NCI-H2029 treated with DMSO at 0.1 percent for 48 hours (cell line): Measurements from ENCODE around the gene FMNL3.

ENCODE experiments used
- DNase-seq: peaks from one replicate; lab custom pipeline; 2025; lab: John Stamatoyannopoulos, UW

Gene FMNL3

DNA sequence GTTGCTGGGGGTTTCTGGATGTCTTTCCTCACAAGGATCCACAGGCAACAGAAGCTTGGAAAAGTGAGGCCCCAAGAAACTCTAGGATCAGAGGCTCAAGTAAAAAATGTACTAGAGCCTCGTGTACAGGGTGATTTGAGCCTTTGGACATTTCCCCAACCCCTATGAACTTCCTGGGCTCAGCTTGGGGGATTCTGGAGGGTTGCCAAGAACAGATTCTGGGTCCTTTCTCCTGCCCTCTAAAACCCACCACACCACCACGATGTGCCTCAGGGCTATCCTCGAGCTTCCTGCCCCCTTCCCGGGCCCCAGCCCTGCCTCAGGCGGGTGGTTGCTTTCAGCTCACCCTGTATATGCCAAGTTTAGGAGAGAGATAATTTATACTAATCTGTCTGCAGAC, 102.3 kb downstream of the FMNL3 start:
- DNase-seq = no peak

DNA sequence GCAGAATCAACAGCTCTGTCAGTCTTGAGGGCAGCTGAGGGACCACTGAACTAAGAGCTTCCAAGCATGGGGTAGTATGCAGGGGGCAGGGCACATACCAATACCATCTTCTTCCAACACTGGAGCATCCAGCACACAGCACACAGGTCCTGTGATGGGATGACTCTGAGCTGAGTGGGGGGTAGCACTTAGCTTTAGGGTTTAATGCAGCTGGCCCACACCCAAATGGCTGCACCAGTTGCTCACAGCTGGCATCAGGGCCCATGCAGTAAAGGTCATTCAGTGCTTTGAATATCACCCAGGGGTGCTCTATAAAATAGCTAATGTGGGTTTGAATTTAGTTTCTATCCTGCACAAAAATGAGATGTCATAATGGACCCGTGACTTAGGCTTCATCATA, 103.5 kb downstream of the FMNL3 start:
- DNase-seq = no peak

DNA sequence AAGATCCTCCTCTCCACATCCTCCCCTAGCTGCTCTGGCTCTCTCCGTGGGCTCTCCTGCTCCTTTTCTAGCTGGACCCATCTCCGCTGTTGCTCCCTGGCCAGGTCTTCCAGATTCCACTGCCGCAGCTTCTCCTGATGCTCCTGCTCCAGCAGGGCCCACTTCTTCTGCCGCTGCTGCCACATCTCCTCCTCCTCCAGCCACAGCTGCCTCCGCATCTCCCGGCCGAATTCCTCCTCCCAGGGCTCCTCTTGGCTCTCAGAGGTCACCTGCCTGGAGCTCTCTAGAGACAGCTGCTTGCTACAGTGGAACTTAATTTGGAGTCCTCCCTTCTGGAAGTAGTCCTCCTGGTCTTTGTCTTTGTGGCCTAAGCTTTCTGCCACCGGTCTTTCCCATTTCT, 107.2 kb downstream of the FMNL3 start:
- no peak for DNase-seq

DNA sequence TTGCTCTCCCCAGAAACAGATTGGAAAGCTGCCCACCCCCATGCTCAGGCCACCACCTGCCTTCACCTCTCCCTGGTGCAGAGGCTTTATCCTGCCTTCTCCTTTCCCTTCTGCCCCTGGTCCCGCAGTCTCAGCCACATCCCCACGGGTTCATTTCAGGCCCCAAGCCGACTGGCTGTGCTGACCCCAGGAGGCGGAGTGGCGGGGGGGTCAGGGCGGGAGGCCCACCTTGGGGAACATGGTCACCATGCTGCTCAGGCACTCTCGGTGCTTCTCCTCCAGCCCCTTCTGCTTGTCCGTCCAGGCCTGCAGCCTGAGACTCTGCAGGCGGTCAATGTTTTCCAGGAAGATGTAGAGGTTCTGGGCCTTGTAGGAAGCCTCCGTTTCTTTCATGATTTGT, 108.7 kb downstream of the FMNL3 start:
- DNase-seq = no peak

DNA sequence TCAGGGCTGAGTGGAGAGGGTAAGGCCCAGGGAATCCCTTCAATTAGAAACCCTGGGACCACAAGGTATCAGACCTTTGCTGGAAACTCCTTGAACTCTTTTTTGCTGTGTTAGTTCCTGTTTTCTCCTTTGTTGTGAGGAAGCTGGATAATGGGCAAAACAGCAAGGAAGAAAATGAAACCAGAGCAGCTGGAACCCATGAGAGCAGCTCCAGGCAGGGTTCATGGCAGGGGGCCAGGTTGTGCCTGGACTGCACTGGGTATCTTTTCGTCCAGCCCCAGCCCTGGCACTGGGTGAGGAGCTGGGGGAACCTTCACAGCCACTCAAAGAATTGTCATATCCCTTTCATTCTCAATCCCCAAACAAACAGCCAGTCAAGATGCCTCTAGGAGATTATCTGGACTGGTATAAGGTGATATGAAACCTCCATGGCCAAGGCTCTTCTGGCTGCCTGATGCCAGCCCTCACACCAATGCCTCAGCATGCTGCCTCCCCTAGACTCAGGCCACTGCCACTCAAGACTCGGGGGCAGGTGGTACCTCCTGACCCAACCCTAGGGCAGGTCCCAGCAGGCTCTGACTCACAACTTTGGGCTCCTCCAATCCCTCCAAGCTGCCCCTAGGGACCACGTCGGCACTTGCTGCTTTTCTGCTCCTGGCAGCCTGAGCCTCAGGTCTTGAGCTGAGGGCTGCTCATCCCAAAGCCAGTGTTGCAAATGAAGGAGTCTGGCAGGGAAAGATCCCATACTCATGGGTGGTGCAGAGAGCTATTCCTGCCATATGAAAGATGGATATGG, 118.3 kb downstream of the FMNL3 start:
- peak; percentile 49 for DNase-seq

DNA sequence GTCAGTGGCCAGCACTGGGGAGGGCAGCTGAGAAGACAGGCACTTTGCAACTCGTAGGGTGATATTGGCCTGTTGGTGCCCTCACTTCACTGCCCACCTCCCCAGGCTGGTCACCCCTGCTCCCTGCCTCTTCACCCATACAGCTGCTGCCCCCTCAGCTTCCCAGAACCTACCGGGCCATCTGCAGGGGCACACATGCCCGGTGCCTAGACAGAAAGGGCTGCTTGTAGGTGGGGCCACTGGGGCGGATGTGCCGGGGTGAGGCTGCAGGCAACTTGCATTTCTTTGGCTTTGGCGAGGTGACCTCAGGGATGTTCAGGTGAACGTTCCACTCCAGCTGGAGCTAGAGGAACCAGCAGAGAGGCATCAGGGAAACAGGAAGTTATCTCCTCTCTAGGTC, 118.9 kb downstream of the FMNL3 start:
- DNase-seq = no peak

DNA sequence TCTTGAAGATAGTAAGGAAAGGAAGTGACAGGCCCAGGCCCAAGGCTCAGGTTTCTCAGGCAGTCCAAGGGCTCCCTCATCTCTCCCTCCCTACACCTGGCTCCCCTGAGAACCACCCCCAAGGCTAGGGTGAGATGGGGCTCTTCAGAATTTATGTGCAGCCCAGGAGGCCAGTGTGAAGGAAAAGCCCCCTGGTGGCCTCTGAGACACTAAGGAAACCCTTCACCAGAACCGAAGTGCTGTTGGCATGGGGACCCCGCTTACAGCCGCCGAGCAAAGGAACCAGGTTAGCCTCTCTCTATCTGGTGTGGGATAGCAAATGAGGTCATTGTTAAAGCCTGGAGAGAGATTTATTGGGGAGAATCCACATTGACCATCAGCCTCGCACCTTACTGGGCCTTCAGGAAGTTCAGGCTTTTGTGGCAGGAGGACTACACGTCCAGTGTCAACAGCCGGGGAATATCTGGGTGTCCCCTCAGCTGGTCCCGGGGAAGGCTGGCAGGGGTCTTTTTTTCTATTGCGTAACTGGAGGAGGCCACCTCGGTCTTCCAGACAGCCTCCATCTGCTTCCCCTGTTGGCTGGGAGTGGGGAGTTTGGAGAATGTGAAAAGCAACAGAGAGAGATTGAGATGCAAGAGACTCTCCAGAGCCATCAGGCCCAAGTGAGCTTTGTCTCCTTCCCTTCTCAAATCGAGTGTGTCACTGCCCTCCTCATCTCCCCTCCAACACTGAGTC, 119.9 kb downstream of the FMNL3 start:
- no peak for DNase-seq
